HFF-Myc (cell line): Measurements from ENCODE around the gene GPR26.

Source experiments
- DNase-seq: peaks from one replicate; pipeline ENCODE4 v3.0.0-alpha.2; 2011; ENCODE audit warnings: low read depth; ENCODE audit errors: extremely low read depth
- H3K4me3 ChIP-seq: replicated peaks from 2 replicates; pipeline ENCODE4 v1.5.1; 2011; ENCODE audit warnings: low read depth, mild to moderate bottlenecking, control low read depth, low read length
- TF ChIP-seq, protein P1 (sequence below): IDR thresholded peaks from 2 replicates; pipeline ENCODE4 v1.5.1; 2012; ENCODE audit warnings: mild to moderate bottlenecking, low read depth, low read length, control low read depth; ENCODE audit errors: missing control alignments

GPR26 gene

GRCh38 chr10:123677556-123677955, 11.4 kb downstream of the GPR26 start:
- no peak for DNase-seq
- no peak overlapping the region for H3K4me3 ChIP-seq
- TF ChIP-seq, protein P1, sequence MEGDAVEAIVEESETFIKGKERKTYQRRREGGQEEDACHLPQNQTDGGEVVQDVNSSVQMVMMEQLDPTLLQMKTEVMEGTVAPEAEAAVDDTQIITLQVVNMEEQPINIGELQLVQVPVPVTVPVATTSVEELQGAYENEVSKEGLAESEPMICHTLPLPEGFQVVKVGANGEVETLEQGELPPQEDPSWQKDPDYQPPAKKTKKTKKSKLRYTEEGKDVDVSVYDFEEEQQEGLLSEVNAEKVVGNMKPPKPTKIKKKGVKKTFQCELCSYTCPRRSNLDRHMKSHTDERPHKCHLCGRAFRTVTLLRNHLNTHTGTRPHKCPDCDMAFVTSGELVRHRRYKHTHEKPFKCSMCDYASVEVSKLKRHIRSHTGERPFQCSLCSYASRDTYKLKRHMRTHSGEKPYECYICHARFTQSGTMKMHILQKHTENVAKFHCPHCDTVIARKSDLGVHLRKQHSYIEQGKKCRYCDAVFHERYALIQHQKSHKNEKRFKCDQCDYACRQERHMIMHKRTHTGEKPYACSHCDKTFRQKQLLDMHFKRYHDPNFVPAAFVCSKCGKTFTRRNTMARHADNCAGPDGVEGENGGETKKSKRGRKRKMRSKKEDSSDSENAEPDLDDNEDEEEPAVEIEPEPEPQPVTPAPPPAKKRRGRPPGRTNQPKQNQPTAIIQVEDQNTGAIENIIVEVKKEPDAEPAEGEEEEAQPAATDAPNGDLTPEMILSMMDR, result no peak

GRCh38 chr10:123678376-123678775, 12.2 kb downstream of the GPR26 start:
- TF ChIP-seq, protein P1, result no peak
- no peak for DNase-seq
- H3K4me3 ChIP-seq, result no peak overlapping the region

GRCh38 chr10:123681285-123681684, 15.1 kb downstream of the GPR26 start:
- DNase-seq, result no peak
- H3K4me3 ChIP-seq, result no peak overlapping the region
- TF ChIP-seq, protein P1, result no peak

DNA sequence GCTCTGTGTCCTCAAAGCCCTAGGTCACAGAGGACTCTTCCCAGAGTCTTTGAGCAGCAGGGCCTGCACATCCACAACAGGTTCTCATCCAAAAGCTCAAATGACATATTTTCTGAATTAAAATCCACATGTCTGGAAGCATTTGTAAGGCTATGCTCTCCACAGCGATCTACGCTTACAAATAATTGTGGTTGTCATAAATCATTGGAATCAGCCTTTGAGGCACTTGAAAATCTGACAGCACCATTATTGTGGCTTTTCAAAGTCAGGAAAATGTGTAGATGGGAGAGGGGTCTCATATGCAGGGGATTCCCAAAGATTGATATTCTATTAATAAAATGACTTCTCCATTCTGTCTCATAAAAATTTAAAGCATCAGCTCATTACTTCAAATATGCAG, 16.3 kb downstream of the GPR26 start:
- DNase-seq, result no peak
- TF ChIP-seq, protein P1, result no peak
- H3K4me3 ChIP-seq, result no peak overlapping the region

- no peak for DNase-seq
- no peak overlapping the region for H3K4me3 ChIP-seq
- TF ChIP-seq, protein P1, result no peak
Measured at GRCh38 chr10:123683459-123683858, 17.3 kb downstream of the GPR26 start.

DNA sequence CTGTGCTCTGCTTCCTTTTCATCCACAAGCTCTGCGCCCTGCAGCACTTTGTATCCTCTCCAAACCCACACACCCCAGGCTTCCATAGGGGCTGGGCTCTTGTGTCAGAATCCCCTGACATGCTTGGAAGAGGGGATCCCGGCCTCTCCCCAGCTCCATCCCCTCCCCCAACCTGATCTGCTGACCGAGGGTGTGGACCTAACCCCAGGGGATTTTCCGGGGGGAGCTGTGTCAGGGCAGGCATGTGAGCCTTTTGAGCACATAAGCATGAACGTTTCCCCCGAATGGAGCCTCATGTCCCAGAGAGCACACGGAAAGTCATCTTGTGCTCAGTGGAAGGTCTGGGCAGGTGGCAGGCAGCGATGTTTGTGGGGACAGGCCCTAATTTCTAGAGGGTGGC, 17.7 kb downstream of the GPR26 start:
- TF ChIP-seq, protein P1, result no peak
- DNase-seq, result no peak
- H3K4me3 ChIP-seq, result no peak overlapping the region

DNA sequence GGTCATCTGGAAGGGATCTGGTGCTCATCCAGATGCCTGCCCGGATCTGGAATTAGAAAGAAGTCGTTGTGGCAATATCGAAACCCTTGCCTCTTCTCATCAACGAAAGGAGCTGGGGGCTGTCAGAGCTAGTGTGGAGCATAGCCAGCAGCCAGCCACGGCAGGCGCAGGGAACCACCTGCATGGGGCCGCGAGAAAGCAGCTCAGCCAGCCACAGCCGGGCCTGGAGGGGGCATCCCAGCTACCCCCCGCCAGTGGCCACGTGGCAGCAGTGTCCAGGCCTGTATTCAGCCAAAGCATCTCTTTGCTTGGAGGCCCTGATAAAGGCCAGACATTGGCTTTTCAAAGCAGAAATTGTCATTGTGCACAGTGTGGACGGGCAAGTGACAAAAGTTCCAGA, 19.1 kb downstream of the GPR26 start:
- TF ChIP-seq, protein P1, result no peak
- H3K4me3 ChIP-seq, result no peak overlapping the region
- DNase-seq, result no peak
